OCI-LY7 (cell line): ENCODE measurements around the gene DNPH1. TPM values are rescaled to one million over a fixed set of nuclear protein-coding genes. Genes with fewer than 3 reads are reported as not detected.

ENCODE experiments used
- BruUV-seq: library from RNA; stranded (reverse); fragments of 400-500 nt; replicated peaks from 2 replicates; lab custom pipeline; 2021; lab: Mats Ljungman, UMichigan
- CTCF ChIA-PET: fragments of 300-600 bp; sonication (Branson Sonifier 250); formaldehyde crosslinking; loops from one replicate; lab custom pipeline; 2022; ENCODE audit warnings: antibody characterized with exemption; ENCODE audit not compliant: unreplicated experiment; lab: Charles Lee
- POLR2A ChIA-PET: fragments of 300-600 bp; sonication (Branson Sonifier 250); formaldehyde crosslinking; loops from one replicate; lab custom pipeline; 2022; ENCODE audit warnings: antibody characterized with exemption; lab: Charles Lee
- DNase-seq: peaks from one replicate; pipeline ENCODE4 v3.0.0-alpha.2; 2015; ENCODE audit warnings: low spot score
- H2AFZ ChIP-seq: fragments of 200-600 bp; sonication (generic), shearing (Covaris generic); 2 replicates; pipeline ENCODE4 v1.6.1; 2014; ENCODE audit warnings: mild to moderate bottlenecking, antibody characterized with exemption, low read length, moderate library complexity
- H3K27ac ChIP-seq: fragments of 200-600 bp; sonication (generic); 2 replicates; pipeline ENCODE4 v1.5.1; 2014; ENCODE audit warnings: mixed run types, low read depth, mild to moderate bottlenecking, moderate library complexity, low read length, inconsistent platforms; ENCODE audit not compliant: poor library complexity, severe bottlenecking
- H3K36me3 ChIP-seq: fragments of 200-600 bp; sonication (generic); 2 replicates; pipeline ENCODE4 v1.6.1; 2014; ENCODE audit warnings: mild to moderate bottlenecking, antibody characterized with exemption, low read length, moderate library complexity, mixed read lengths; ENCODE audit not compliant: insufficient read depth
- H3K4me1 ChIP-seq: fragments of 200-600 bp; sonication (generic); 2 replicates; pipeline ENCODE4 v1.5.1; 2014; ENCODE audit warnings: mild to moderate bottlenecking, low read length; ENCODE audit not compliant: insufficient read depth, poor library complexity, severe bottlenecking
- H3K4me2 ChIP-seq: fragments of 200-600 bp; sonication (generic); 2 replicates; pipeline ENCODE4 v1.6.1; 2014; ENCODE audit warnings: mild to moderate bottlenecking, low read length
- H3K4me3 ChIP-seq: fragments of 200-600 bp; sonication (generic); 2 replicates; pipeline ENCODE4 v1.5.1; 2014; ENCODE audit warnings: mild to moderate bottlenecking, low read depth, low read length; ENCODE audit not compliant: poor library complexity, severe bottlenecking
- H3K79me2 ChIP-seq: fragments of 200-600 bp; sonication (generic); 2 replicates; pipeline ENCODE4 v1.6.1; 2016; ENCODE audit warnings: low read depth, mild to moderate bottlenecking, low read length, moderate library complexity, mixed read lengths; ENCODE audit not compliant: insufficient read depth
- H3K9me2 ChIP-seq: fragments of 200-600 bp; sonication (generic); 2 replicates; pipeline ENCODE4 v1.6.1; 2016; ENCODE audit warnings: mild to moderate bottlenecking, low read length, mixed read lengths; ENCODE audit not compliant: insufficient read depth
- H3K9me3 ChIP-seq: fragments of 200-600 bp; sonication (generic); 2 replicates; pipeline ENCODE4 v1.6.1; 2014; ENCODE audit warnings: mild to moderate bottlenecking, mixed run types, low read length, mixed read lengths
- H4K20me1 ChIP-seq: fragments of 200-600 bp; sonication (generic); 2 replicates; pipeline ENCODE4 v1.6.1; 2014; ENCODE audit warnings: mild to moderate bottlenecking, antibody characterized with exemption, low read length, moderate library complexity, mixed read lengths; ENCODE audit not compliant: insufficient read depth
- CTCF ChIP-seq: fragments of 200-600 bp; sonication (generic); conservative IDR thresholded peaks from 2 replicates; pipeline ENCODE4 v1.5.1; 2014; ENCODE audit warnings: mild to moderate bottlenecking, antibody characterized with exemption, low read length, moderate library complexity, mixed read lengths
- EZH2phosphoT487 ChIP-seq: fragments of 200-600 bp; sonication (generic); IDR thresholded peaks from 2 replicates; pipeline ENCODE4 v1.6.1; 2018; ENCODE audit warnings: low read depth, borderline replicate concordance, mild to moderate bottlenecking, mixed run types, antibody characterized with exemption, low read length, moderate library complexity, mixed read lengths
- intact Hi-C: fragments of 100-400 bp; cut with micrococcal nuclease; formaldehyde crosslinking; loops from one replicate; pipeline ENCODE4 v1.10.0; 2022; ENCODE audit not compliant: unreplicated experiment
- total RNA-seq, 2 experiments: library from RNA; depleted of rRNA in 1 of 2; stranded (reverse); fragments of >200 nt in 1 of 2; shearing (Covaris generic) in 1 of 2; gene quantifications; 2 replicates each; pipeline ENCODE4 v1.2.3, GENCODE V29; 2014 to 2022

Gene DNPH1
- total RNA-seq, 2 experiments from 2014 or later: 65.5 to 111 TPM

GRCh38 chr6:43263314-43264178 lies 34.3 kb upstream of the DNPH1 start:
- no peaks in the 10 kb centered on the region for H3K4me1 ChIP-seq
- BruUV-seq: no TSS peak
- H4K20me1 ChIP-seq: no peaks in the 10 kb centered on the region
- POLR2A ChIA-PET: no interaction called here
- H3K4me2 ChIP-seq: no peak overlapping the region
- DNase-seq: peak; percentile 83
- intact Hi-C loops: loop anchor here (1.0 kb wide), 2 partner anchors 134 to 243 kb away; no protein-coding TSS in a partner anchor
- no peaks in the 10 kb centered on the region for H3K9me2 ChIP-seq
- H2AFZ ChIP-seq: no peak overlapping the region
- no peaks in the 10 kb centered on the region for H3K36me3 ChIP-seq
- H3K27ac ChIP-seq: no peak overlapping the region
- no peak overlapping the region for H3K4me3 ChIP-seq
- H3K79me2 ChIP-seq: no peaks in the 10 kb centered on the region
- CTCF ChIA-PET: no interaction called here
- TF ChIP-seq CTCF (peak; percentile 94), EZH2phosphoT487 (no peak)
- H3K9me3 ChIP-seq: no peaks in the 10 kb centered on the region

- H3K27ac ChIP-seq: no peak overlapping the region
- H3K9me2 ChIP-seq: no peaks in the 10 kb centered on the region
- no peak for DNase-seq
- no peaks in the 10 kb centered on the region for H3K4me1 ChIP-seq
- H3K4me2 ChIP-seq: no peak overlapping the region
- BruUV-seq: no TSS peak
- H3K9me3 ChIP-seq: no peaks in the 10 kb centered on the region
- no peak overlapping the region for H2AFZ ChIP-seq
- TF ChIP-seq CTCF: no peak
- TF ChIP-seq EZH2phosphoT487: no peak
- intact Hi-C loops: loop anchor here (1.0 kb wide), 2 partner anchors 134 to 243 kb away; no protein-coding TSS in a partner anchor
- ChIA-PET POLR2A (no interaction called here), CTCF (no interaction called here)
- no peaks in the 10 kb centered on the region for H4K20me1 ChIP-seq
- H3K4me3 ChIP-seq: no peak overlapping the region
- no peaks in the 10 kb centered on the region for H3K36me3 ChIP-seq
- H3K79me2 ChIP-seq: no peaks in the 10 kb centered on the region
These were observed 33.6 kb upstream of the DNPH1 start for GRCh38 chr6:43262780-43263313.
